Measurements from ENCODE around the gene OGA.

Gene OGA

GRCh38 chr10:101835362-101835761 lies 17.1 kb upstream of the OGA start:
- no peak for DNase-seq (ENCODE audit: low spot score)

GRCh38 chr10:101834341-101834740 lies 16.1 kb upstream of the OGA start:
- DNase-seq (ENCODE audit: low spot score), result no peak

GRCh38 chr10:101833466-101833865 lies 15.2 kb upstream of the OGA start:
- DNase-seq (ENCODE audit: low spot score), result no peak

- DNase-seq (ENCODE audit: low spot score), result no peak
These were observed 14.1 kb upstream of the OGA start for GRCh38 chr10:101832325-101832771.

- no peak for DNase-seq (ENCODE audit: low spot score)
These were observed 13.0 kb upstream of the OGA start for GRCh38 chr10:101831169-101831811.

- peak; percentile 92 for DNase-seq (ENCODE audit: low spot score)
These were observed 12.3 kb upstream of the OGA start for GRCh38 chr10:101830322-101831168.

- DNase-seq (ENCODE audit: low spot score), result peak; percentile 96
These were observed 11.5 kb upstream of the OGA start for GRCh38 chr10:101829561-101830315.

- no peak for DNase-seq (ENCODE audit: low spot score)
These were observed 10.7 kb upstream of the OGA start for GRCh38 chr10:101828766-101829551.

- DNase-seq (ENCODE audit: low spot score), result no peak
These were observed 9.8 kb upstream of the OGA start for GRCh38 chr10:101827919-101828600.

- no peak for DNase-seq (ENCODE audit: low spot score)
These were observed 8.7 kb upstream of the OGA start for GRCh38 chr10:101826852-101827434.

- DNase-seq (ENCODE audit: low spot score), result no peak
These were observed 6.5 kb upstream of the OGA start for GRCh38 chr10:101824736-101825135.

GRCh38 chr10:101818872-101819633 lies 809 bp upstream of the OGA start:
- no peak for DNase-seq (ENCODE audit: low spot score)

GRCh38 chr10:101817337-101818118 lies 716 bp downstream of the OGA start:
- no peak for DNase-seq (ENCODE audit: low spot score)

GRCh38 chr10:101816913-101817336 lies 1.3 kb downstream of the OGA start:
- DNase-seq (ENCODE audit: low spot score), result no peak

GRCh38 chr10:101816376-101816775 lies 1.9 kb downstream of the OGA start:
- no peak for DNase-seq (ENCODE audit: low spot score)

GRCh38 chr10:101814466-101815071 lies 3.7 kb downstream of the OGA start:
- DNase-seq (ENCODE audit: low spot score), result peak; percentile 64

- DNase-seq (ENCODE audit: low spot score), result no peak
These were observed 5.6 kb downstream of the OGA start for GRCh38 chr10:101812606-101813005.

GRCh38 chr10:101807158-101807557 lies 11.1 kb downstream of the OGA start:
- no peak for DNase-seq (ENCODE audit: low spot score)

GRCh38 chr10:101803511-101803910 lies 14.7 kb downstream of the OGA start:
- no peak for DNase-seq (ENCODE audit: low spot score)
